Measurements from ENCODE around the gene RFTN2.

Gene RFTN2

DNA sequence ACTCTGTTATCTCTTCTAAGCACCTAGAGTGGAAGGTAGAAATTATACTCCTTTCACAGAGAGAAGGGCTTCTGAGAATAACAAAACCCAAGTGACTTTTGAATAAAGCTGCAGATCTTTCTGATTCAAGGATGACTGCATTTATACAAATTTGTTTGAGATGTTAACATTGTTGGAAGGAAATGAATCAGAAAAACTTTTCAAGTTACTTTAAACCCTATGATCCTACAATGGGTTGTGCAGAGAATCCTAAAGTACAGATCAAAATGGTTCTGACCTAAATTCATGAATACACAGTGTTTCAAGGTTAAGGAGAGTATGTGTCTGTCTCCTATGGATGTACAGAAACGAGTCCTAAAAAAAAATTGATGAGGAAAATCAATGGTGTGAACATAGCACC, 1.8 kb downstream of the RFTN2 start:
- TF ChIP-seq CTCF (IDR thresholded peaks at IDR 0.05; ENCODE audit: low read length): no peak
- no peak for TF ChIP-seq EZH2 (IDR thresholded peaks at IDR 0.05; ENCODE audit: borderline replicate concordance, low read length)
- H3K9me2 ChIP-seq (ENCODE audit: low read depth, low read length): no peaks in the 10 kb centered on the region
- no peak overlapping the region for H3K4me2 ChIP-seq (ENCODE audit: low read length)
- H3K4me3 ChIP-seq (ENCODE audit: low read depth, low read length, poor library complexity, severe bottlenecking): no peak overlapping the region
- H3K27ac ChIP-seq (ENCODE audit: low read depth, low read length, poor library complexity, severe bottlenecking): no peak overlapping the region
- no peaks in the 10 kb centered on the region for H4K20me1 ChIP-seq (ENCODE audit: insufficient read depth, low read length)
- H3K79me2 ChIP-seq (ENCODE audit: insufficient read depth, low read length): no peaks in the 10 kb centered on the region
- H3F3A ChIP-seq (ENCODE audit: insufficient read depth, low read length): no peaks in the 10 kb centered on the region
- no peaks in the 10 kb centered on the region for H3K27me3 ChIP-seq (ENCODE audit: insufficient read depth, low read length)
- no peaks in the 10 kb centered on the region for H3K36me3 ChIP-seq (ENCODE audit: insufficient read depth, low read length)
- no peak overlapping the region for H3K9ac ChIP-seq (ENCODE audit: low read length)
- H3K4me1 ChIP-seq (ENCODE audit: insufficient read depth, low read length, severe bottlenecking): no peaks in the 10 kb centered on the region
- no peak overlapping the region for H2AFZ ChIP-seq (ENCODE audit: low read length)
- H3K9me3 ChIP-seq (ENCODE audit: low read length): no peaks in the 10 kb centered on the region

GRCh38 chr2:197673106-197673505, 2.3 kb downstream of the RFTN2 start:
- Histone ChIP-seq H3K27me3 (ENCODE audit: insufficient read depth, low read length) (no peaks in the 10 kb centered on the region), H3K4me3 (ENCODE audit: low read depth, low read length, poor library complexity, severe bottlenecking) (no peak overlapping the region), H2AFZ (ENCODE audit: low read length) (no peak overlapping the region), H3K9me2 (ENCODE audit: low read depth, low read length) (no peaks in the 10 kb centered on the region), H3K9me3 (ENCODE audit: low read length) (no peaks in the 10 kb centered on the region), H3F3A (ENCODE audit: insufficient read depth, low read length) (no peaks in the 10 kb centered on the region), H4K20me1 (ENCODE audit: insufficient read depth, low read length) (no peaks in the 10 kb centered on the region), H3K9ac (ENCODE audit: low read length) (no peak overlapping the region), H3K4me2 (ENCODE audit: low read length) (no peak overlapping the region), H3K79me2 (ENCODE audit: insufficient read depth, low read length) (no peaks in the 10 kb centered on the region), H3K4me1 (ENCODE audit: insufficient read depth, low read length, severe bottlenecking) (no peaks in the 10 kb centered on the region), H3K36me3 (ENCODE audit: insufficient read depth, low read length) (no peaks in the 10 kb centered on the region), H3K27ac (ENCODE audit: low read depth, low read length, poor library complexity, severe bottlenecking) (no peak overlapping the region)
- TF ChIP-seq CTCF (IDR thresholded peaks at IDR 0.05; ENCODE audit: low read length): no peak
- TF ChIP-seq EZH2 (IDR thresholded peaks at IDR 0.05; ENCODE audit: borderline replicate concordance, low read length): no peak

DNA sequence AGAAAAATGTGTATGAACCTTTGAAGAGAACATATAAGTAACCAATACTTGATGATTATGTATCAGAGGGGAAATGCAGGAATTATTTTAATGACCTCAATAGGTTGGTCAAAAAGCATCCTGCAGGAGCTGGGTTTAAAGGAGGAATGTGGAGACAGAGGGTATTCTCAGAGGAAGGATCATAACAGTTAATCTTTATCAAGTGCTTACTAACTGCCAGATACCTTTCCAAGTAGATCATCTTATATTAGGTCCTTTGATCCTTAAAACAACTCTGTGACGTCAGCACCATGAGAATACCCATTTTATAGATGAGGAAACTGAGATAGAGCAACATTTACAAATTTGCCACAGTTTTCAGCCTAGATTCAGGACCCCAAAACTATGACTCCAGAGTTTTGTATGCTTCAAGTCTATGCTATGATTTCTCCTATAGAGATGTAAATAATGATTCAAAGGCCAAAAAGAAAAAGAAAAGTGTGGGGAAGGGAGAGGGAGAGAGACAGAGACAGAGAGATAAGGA, 3.0 kb downstream of the RFTN2 start:
- Histone ChIP-seq H3K4me1 (ENCODE audit: insufficient read depth, low read length, severe bottlenecking) (no peaks in the 10 kb centered on the region), H3K9ac (ENCODE audit: low read length) (no peak overlapping the region), H3K9me3 (ENCODE audit: low read length) (no peaks in the 10 kb centered on the region), H4K20me1 (ENCODE audit: insufficient read depth, low read length) (no peaks in the 10 kb centered on the region), H3F3A (ENCODE audit: insufficient read depth, low read length) (no peaks in the 10 kb centered on the region), H3K4me3 (ENCODE audit: low read depth, low read length, poor library complexity, severe bottlenecking) (no peak overlapping the region), H3K27ac (ENCODE audit: low read depth, low read length, poor library complexity, severe bottlenecking) (no peak overlapping the region), H3K4me2 (ENCODE audit: low read length) (no peak overlapping the region), H3K9me2 (ENCODE audit: low read depth, low read length) (no peaks in the 10 kb centered on the region), H2AFZ (ENCODE audit: low read length) (no peak overlapping the region), H3K36me3 (ENCODE audit: insufficient read depth, low read length) (no peaks in the 10 kb centered on the region), H3K27me3 (ENCODE audit: insufficient read depth, low read length) (no peaks in the 10 kb centered on the region), H3K79me2 (ENCODE audit: insufficient read depth, low read length) (no peaks in the 10 kb centered on the region)
- TF ChIP-seq CTCF (IDR thresholded peaks at IDR 0.05; ENCODE audit: low read length): no peak
- TF ChIP-seq EZH2 (IDR thresholded peaks at IDR 0.05; ENCODE audit: borderline replicate concordance, low read length): no peak
